CD4-positive, alpha-beta T cell (primary cell): Measurements from ENCODE around the gene ZNF865. TPM values are rescaled to one million over a fixed set of nuclear protein-coding genes. Genes with fewer than 3 reads are reported as not detected.

Experiments
- ATAC-seq: fragments of 200-7000 bp; cut with Tn5 transposase; one replicate; pipeline ENCODE4 v1.10.0; 2022; ENCODE audit warnings: mild to moderate bottlenecking; ENCODE audit not compliant: poor library complexity
- CTCF ChIA-PET: fragments of 350-600 bp; sonication (Branson Sonifier 250); formaldehyde crosslinking; loops from one replicate; lab custom pipeline; 2021; ENCODE audit warnings: antibody characterized with exemption, inconsistent platforms; lab: Charles Lee
- POLR2A ChIA-PET: fragments of 350-600 bp; sonication (Branson Sonifier 250); formaldehyde crosslinking; loops from one replicate; lab custom pipeline; 2021; ENCODE audit warnings: antibody characterized with exemption, inconsistent platforms; lab: Charles Lee
- DNase-seq, 14 experiments: peaks; one replicate each; pipeline ENCODE4 v3.0.0-alpha.2; 2013 to 2020; ENCODE audit warnings: mixed read lengths in 2 of 14
- H3K27ac ChIP-seq, 2 donors: one replicate each; pipeline versions ENCODE4 v1.5.1 to v1.7.0; 2013; ENCODE audit warnings: low read length in 2 of 2, low read depth in 1 of 2, mild to moderate bottlenecking in 1 of 2
- H3K27me3 ChIP-seq, 2 experiments: 1 replicate in 1 of 2; 2 replicates in 1 of 2; pipeline versions ENCODE4 v1.6.1 to v1.7.0; 2013; ENCODE audit warnings: low read length in 2 of 2, control low read depth in 1 of 2, mild to moderate bottlenecking in 1 of 2, moderate library complexity in 1 of 2; ENCODE audit not compliant: insufficient read depth in 2 of 2, control insufficient read depth in 1 of 2
- H3K36me3 ChIP-seq: one replicate; pipeline ENCODE4 v1.6.1; 2013; ENCODE audit warnings: low read length, control low read depth; ENCODE audit not compliant: insufficient read depth
- H3K4me1 ChIP-seq: one replicate; pipeline ENCODE4 v1.6.1; 2013; ENCODE audit warnings: low read length, control low read depth; ENCODE audit not compliant: insufficient read depth
- H3K4me3 ChIP-seq: one replicate; pipeline ENCODE4 v1.5.1; 2013; ENCODE audit warnings: mild to moderate bottlenecking, low read length, moderate library complexity
- H3K9me3 ChIP-seq, 2 experiments: 1 replicate in 1 of 2; 2 replicates in 1 of 2; pipeline versions ENCODE4 v1.6.1 to v1.7.0; 2013; ENCODE audit warnings: low read length in 2 of 2, mild to moderate bottlenecking in 2 of 2, control low read depth in 1 of 2, moderate library complexity in 1 of 2; ENCODE audit not compliant: control insufficient read depth in 1 of 2, insufficient read depth in 1 of 2
- H3K27ac Mint-ChIP-seq: one replicate; pipeline ENCODE4 v1.8.0; 2020; ENCODE audit warnings: mixed read lengths
- H3K27me3 Mint-ChIP-seq: one replicate; pipeline ENCODE4 v1.8.0; 2021; ENCODE audit warnings: mixed read lengths
- H3K36me3 Mint-ChIP-seq: one replicate; pipeline ENCODE4 v1.8.0; 2021; ENCODE audit warnings: low read depth, mixed read lengths
- H3K4me1 Mint-ChIP-seq: one replicate; pipeline ENCODE4 v1.8.0; 2021; ENCODE audit warnings: low read depth, mixed read lengths
- H3K4me3 Mint-ChIP-seq: one replicate; pipeline ENCODE4 v1.8.0; 2020; ENCODE audit warnings: mild to moderate bottlenecking, mixed read lengths
- H3K9me3 Mint-ChIP-seq: one replicate; pipeline ENCODE4 v1.8.0; 2020; ENCODE audit warnings: mixed read lengths
- CTCF ChIP-seq: fragments of 200-600 bp; IDR thresholded peaks from one replicate; pipeline ENCODE4 v1.8.0; 2022; ENCODE audit warnings: antibody characterized with exemption, mild to moderate bottlenecking
- intact Hi-C, 2 experiments: fragments of 100-400 bp; cut with DNase I in 1 of 2; cut with micrococcal nuclease in 1 of 2; formaldehyde crosslinking; loops; one replicate each; pipeline versions ENCODE4 v1.15.1 to v1.9.0; 2023 to 2025; cut with DNase I, micrococcal nuclease
- total RNA-seq, 174 experiments: library from RNA in 2 of 174; stranded (reverse) in 2 of 174; gene quantifications; one replicate each; pipeline ENCODE4 v1.2.3 and lab custom pipeline; 2021 to 2026

ZNF865 gene
- total RNA-seq, 2 experiments from 2014 or later, result 12.0 to 12.9 TPM

- Histone ChIP-seq H3K27me3 (no peaks in the 10 kb centered on the region), H3K4me1 (peaks cover 41% of the 10 kb centered on the region), H3K9me3 (no peaks in the 10 kb centered on the region), H3K36me3 (peaks cover 20% of the 10 kb centered on the region), H3K27ac (no peak overlapping the region), H3K4me3 (no peak overlapping the region)
- intact Hi-C loops, result loop anchor here in 1 of 2 experiments (5.0 to 10.0 kb wide), 3 partner anchors 142 to 355 kb away; partner anchors contain the start of genes PPP6R1 and UBE2S
- no peak for DNase-seq
- Mint-ChIP-seq H3K4me3 (peak overlapping the region; percentile 12), H3K27me3 (no peaks in the 10 kb centered on the region), H3K36me3 (peaks cover 73% of the 10 kb centered on the region), H3K27ac (no peak overlapping the region), H3K9me3 (no peaks in the 10 kb centered on the region), H3K4me1 (peaks cover 65% of the 10 kb centered on the region)
- no peak for ATAC-seq
- TF ChIP-seq CTCF, result no peak
- ChIA-PET CTCF (no interaction called here), POLR2A (no interaction called here)
These were observed 3.9 kb downstream of the ZNF865 start for GRCh38 chr19:55609326-55609725.

GRCh38 chr19:55611300-55611982 is 6.0 kb downstream of the ZNF865 start:
- Histone ChIP-seq H3K4me3 (no peak overlapping the region), H3K4me1 (peaks cover 26% of the 10 kb centered on the region), H3K9me3 (no peaks in the 10 kb centered on the region), H3K36me3 (peaks cover 30% of the 10 kb centered on the region), H3K27ac (no peak overlapping the region), H3K27me3 (no peaks in the 10 kb centered on the region)
- peaks cover 52% of the 10 kb centered on the region for H3K4me1 Mint-ChIP-seq
- H3K9me3 Mint-ChIP-seq, result no peaks in the 10 kb centered on the region
- peaks cover 61% of the 10 kb centered on the region for H3K36me3 Mint-ChIP-seq
- no peak overlapping the region for H3K4me3 Mint-ChIP-seq
- DNase-seq (no peak), ATAC-seq (no peak)
- H3K27me3 Mint-ChIP-seq, result no peaks in the 10 kb centered on the region
- intact Hi-C loops, result no loop called here
- H3K27ac Mint-ChIP-seq, result peak overlapping the region; percentile 47
- CTCF ChIA-PET, result interaction anchor here (0.7 kb wide), 1 partner anchor 20 kb away, joined by 3 read pairs; no protein-coding TSS in a partner anchor
- TF ChIP-seq CTCF, result no peak
- POLR2A ChIA-PET, result no interaction called here

GRCh38 chr19:55611983-55612645 is 6.7 kb downstream of the ZNF865 start:
- Histone ChIP-seq H3K36me3 (peaks cover 34% of the 10 kb centered on the region), H3K27me3 (no peaks in the 10 kb centered on the region), H3K4me3 (no peak overlapping the region), H3K4me1 (peaks cover 19% of the 10 kb centered on the region), H3K27ac (no peak overlapping the region), H3K9me3 (no peaks in the 10 kb centered on the region)
- TF ChIP-seq CTCF, result no peak
- no peaks in the 10 kb centered on the region for H3K9me3 Mint-ChIP-seq
- H3K4me1 Mint-ChIP-seq, result peaks cover 45% of the 10 kb centered on the region
- no peaks in the 10 kb centered on the region for H3K27me3 Mint-ChIP-seq
- H3K27ac Mint-ChIP-seq, result peak overlapping the region; percentile 47
- ATAC-seq (no peak), DNase-seq (no peak)
- ChIA-PET CTCF (no interaction called here), POLR2A (interaction anchor here (0.9 kb wide), 1 partner anchor 136 kb away, joined by 3 read pairs; no protein-coding TSS in a partner anchor)
- H3K36me3 Mint-ChIP-seq, result peaks cover 59% of the 10 kb centered on the region
- intact Hi-C loops, result no loop called here
- no peak overlapping the region for H3K4me3 Mint-ChIP-seq
